Non-pigmented ciliary epithelial cell (primary cell): Measurements from ENCODE around the gene C2CD5.
A peak's percentile ranks its signal among the peaks of the same experiment; 100 is the strongest.
"Not testable (repeated sequence)": the region's sequence is repeated elsewhere in the genome, so short reads cannot be mapped to it uniquely, and the experiment has no call there.

Experiments
- DNase-seq: peaks from one replicate; pipeline ENCODE4 v3.0.0-alpha.2; 2010; ENCODE audit warnings: low read depth

The C2CD5 gene

DNA sequence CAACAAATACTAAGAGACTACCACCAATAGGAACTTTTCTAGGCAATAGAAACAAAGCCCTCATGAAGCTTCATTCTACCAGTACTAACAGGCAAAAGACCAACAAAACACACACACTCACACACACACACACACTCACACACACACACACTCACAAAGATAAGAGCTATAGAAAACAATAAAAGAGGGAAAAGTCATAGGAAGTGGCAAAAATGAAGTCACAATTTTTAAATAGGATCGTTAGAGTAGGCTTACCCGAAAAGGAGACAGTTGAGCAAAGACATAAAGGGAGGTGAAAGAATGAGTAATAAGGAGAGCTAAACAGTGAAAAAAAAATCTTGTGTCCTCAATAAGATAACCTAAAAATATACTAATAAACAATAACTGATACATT lies 66.5 kb downstream of the C2CD5 start:
- no peak for DNase-seq

DNA sequence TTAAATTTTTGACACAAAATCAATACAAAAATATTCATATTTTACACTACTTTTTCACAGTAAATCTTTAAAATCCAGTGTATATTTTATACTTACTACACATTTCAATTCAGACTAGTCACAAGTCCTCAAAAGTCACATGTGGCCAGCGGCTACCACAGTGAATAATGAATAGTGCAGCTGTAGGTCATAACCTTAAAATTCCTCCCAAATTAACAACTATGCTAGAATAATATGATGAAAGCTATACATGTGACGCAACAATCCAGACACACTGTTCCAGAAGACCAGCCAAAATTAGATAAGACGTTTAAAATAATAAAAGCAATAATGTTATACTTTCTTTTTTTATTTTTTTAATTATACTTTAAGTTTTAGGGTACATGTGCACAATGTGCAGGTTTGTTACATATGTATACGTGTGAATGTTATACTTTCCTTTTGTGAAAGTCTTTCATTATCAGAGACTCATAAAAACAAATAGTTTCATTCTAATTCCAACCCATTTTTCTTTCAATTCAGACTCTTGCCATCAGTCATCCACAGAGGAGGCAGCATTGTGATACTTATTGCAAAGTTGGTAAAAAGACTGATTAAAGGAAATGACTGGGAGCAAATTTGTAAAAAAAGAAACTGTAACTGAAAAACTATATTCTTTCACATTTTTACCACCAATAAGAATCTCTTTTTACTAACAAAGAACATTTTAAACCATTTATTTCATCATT lies 67.0 kb downstream of the C2CD5 start:
- peak; percentile 75 for DNase-seq

DNA sequence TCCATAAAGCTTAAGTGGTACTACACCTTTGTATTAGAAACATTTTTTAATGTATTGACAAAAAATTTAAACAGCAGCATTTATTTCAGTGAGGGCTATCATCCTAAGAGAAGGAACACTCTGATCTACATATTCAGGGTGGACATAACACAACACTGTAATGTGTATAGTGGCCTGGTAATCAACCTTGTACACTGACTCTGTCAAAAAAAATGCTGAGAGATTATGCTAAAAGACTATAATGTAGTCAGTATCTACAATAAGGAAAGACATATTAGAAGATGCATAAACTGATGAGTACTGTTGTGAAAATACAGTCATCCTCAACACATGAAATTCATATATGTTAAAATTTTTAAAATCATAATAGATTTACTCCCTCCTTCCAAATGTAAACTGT lies 68.2 kb downstream of the C2CD5 start:
- DNase-seq, result no peak

DNA sequence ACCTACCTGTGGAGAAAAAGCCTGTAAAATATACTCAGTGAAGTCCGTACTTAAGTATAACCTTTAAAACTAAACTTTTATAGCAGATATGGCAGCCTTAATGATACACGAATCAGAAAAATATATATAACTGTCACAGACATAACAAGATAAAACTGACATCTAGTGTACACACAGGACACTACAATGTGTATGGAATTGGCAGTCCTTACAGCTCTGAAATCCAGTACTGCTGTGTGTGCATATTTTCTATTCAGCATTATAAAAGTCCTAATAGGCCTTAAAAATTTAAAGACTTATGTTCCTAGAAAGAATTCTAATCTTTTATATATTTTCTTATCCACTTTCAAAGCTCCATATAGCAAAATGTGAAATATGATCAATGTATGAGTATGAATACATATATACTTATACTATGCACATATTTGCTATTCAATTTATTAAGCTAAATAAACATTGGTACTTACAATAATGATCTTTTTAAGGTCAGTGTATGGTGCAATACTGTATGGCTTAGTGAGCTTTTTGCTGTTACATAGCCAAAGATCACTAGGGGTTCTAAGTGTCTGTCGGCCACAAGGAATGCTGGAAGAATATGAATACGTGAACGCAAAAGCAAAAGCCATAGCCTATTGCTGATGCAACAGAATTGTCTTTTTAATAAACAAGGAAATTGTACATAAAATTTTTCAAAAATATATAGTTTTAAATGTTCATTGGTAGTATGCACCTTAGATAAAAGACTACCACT lies 69.2 kb downstream of the C2CD5 start:
- no peak for DNase-seq

DNA sequence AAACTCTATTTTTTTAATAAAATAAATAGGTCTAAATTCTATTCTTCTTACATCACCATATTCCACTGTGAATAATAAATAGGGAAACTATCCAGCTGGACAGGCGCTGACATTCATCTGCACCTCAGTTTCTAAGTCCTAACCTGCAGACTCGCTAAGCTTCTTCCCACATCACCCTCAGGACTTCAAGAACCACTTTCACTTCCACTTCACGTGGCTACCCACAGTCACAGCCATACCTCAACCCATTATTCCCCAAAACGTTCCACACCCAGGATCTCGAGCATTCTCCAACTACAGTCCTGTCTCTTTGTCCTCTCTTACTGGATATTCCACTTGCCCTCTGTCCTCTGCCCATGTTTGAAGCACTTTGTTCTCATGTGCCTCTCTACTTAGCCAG lies 71.1 kb downstream of the C2CD5 start:
- DNase-seq, result no peak

DNA sequence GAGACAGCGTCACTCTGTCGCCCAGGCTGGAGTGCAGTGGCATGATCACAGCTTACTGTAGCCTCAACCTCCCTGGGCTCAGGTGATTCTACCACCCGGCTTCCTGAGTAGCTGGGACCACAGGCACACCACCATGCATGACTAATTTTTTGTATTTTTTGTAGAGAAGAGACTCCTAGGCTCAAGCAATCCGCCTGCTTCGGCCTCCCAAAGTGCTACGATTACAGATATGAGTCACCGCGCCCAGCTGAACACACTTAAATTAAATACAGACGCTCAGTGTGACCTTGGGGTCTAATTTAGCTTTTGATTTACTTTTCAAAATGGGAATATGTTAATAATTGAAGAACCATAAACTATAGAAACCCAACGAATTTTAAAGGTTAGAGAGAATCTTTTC lies 77.2 kb downstream of the C2CD5 start:
- no peak for DNase-seq

DNA sequence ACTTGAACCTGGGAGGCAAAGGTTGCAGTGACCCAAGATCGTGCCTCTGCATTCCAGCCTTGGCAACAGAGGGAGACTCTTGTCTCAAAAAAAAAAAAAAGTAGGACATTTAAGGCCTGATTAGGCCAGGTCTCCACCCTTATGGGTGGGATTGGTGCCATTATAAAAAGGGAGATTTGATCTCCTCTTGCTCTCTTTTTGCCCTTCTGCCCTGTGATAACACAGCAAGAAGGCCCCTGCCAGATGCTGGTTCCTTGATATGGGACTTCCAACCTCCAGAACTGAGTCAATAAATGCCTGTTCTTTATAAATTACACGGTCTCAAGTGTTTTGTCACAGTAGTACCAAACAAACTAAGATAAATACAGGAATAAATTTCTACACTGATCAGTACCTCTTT lies 81.0 kb downstream of the C2CD5 start:
- DNase-seq, result no peak

DNA sequence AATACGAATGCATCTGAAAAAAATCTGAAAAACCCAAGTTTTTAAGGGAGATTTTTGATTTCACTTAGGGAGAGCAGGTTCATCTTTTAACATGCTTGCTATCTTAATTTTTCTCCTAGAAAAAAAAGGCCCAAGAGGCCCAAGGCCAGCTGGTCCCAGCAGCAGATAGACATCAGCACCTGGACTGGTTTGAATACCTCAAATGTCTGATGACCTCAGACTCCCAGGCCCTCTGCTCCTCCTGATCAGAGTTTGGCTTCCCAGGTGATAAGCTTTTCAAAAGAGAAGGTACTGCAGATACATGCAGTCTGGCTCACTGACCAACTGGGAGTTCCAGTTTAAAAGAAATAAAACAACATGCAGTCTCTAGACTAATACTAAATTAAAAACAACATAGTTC lies 82.6 kb downstream of the C2CD5 start:
- DNase-seq, result no peak

DNA sequence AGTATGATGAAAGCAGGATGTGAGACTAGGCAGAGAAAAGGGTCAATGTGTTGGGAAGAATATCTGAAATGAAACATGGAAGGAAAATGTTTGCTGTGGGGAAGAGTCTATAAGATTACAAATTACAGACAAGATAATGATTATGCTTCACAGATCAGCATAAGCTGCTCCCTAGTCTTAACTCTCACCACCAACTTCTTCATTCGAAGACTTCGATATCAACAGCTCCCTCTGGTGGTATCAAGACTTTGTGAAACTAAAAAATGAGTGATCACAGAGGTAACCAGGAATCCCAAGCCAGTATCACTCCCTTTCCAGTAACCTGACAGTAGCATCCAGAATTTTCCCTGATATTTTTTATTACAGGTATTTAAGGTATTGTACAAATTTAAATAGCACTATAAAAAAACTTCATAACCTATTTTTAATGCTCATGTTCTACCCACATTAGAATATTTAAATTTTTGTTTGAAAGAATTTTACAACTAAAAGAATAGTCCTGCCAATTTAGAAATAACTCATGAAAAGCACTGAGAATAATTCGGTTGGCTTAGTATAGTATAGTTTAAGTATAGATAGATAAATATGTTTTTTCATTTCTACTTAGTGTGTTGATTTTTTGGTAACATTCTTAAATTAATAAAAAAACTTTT lies 84.4 kb downstream of the C2CD5 start:
- DNase-seq, result no peak

DNA sequence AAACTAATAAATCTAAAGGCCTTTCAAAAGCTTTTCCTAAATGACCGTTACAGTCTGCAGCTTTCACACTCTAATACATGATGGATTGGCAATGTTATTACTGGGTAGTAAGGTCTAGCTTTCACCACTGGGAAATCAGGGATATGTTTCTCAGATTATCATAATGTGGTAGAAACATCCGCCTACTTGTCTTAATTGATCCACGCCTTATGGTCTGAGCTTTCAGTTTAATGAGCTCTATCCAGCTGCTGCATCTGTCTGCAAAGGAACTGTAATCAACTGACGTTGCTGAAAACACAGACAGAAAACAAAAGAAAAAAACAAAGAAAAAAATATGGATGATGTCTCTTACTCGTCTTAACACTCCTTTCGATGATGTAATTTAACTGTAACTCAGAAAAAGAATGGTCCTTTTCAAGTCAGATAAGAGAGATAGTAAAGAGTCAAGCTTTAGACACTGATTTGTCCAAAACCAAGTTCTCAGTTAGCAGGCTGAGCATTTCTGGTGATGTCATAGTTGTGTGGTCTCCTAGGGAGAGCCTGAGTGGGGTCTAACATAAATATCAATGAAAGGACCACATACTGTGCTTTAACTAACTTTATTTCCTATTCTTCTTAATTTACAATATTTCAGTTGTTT lies 85.9 kb downstream of the C2CD5 start:
- DNase-seq, result no peak

DNA sequence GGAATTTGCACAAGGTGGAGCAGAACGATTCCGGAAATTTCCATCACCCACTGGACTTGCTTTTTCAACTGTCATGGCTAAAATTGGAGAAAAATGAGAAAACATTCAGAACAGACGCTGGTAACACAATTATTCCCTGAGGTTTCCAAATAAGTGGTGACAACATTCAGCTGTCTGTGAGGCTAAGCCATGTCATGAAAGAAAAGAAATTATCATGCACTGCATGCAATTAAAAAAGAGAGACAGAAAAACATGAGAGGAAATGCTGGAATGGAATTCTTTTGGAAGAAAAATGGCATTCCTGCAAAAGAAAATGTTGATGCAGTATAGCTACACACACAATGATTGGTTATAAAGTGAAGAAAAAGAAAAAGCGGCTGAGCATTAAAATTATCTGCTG lies 87.3 kb downstream of the C2CD5 start:
- no peak for DNase-seq

DNA sequence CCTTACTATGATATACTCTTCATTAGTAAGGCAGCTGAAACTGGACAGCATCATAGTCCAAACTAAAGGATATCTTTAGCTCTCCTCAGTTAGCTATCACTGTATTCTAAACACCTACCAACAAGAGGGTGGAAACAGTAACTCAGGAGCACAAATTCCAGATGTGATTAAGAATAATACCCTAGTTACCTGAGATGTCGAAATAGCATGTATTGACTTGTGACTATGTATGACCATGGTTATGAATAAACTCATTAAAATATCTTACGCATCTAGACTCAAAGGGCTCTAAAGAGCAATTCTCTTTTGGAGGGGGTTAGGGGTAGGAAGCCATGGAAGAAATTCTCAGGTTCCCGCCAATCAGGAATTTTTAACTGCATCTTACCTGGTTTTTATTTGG lies 90.8 kb downstream of the C2CD5 start:
- no peak for DNase-seq

DNA sequence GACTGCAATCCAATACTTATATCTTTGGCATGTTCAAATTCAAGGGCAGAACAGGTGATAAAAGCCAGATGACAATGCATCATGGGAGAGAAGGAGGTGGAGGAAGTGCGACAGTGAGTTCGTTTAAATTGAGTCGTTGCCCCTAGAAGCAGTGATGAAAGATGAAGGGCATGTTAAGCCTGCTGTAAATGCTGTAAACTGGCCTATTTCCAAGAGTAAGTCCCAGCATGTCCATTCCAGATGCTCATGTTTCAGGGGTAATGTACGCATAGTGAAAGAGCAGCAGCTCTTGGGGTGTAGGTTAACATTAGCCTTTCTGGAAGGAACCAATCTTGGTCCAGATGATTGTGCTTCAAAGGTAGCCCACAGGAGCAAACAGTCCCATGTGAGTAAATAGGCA lies 97.1 kb downstream of the C2CD5 start:
- peak; percentile 6 for DNase-seq

DNA sequence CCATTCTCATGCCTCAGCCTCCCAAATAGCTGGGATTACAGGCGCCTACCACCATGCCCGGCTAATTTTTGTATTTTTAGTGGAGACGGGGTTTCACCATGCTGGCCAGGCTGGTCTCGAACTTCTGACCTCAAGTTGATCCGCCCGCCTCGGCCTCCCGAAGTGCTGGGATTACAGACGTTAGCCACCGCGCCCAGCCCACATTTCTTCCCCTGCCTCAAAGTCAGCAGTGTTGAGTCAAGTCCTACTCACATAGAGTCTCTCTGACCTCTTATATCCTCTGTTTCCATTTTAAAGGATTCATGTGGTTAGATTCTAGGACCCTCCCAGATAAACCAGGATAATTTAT lies 100.1 kb downstream of the C2CD5 start:
- DNase-seq, result not testable (repeated sequence)

DNA sequence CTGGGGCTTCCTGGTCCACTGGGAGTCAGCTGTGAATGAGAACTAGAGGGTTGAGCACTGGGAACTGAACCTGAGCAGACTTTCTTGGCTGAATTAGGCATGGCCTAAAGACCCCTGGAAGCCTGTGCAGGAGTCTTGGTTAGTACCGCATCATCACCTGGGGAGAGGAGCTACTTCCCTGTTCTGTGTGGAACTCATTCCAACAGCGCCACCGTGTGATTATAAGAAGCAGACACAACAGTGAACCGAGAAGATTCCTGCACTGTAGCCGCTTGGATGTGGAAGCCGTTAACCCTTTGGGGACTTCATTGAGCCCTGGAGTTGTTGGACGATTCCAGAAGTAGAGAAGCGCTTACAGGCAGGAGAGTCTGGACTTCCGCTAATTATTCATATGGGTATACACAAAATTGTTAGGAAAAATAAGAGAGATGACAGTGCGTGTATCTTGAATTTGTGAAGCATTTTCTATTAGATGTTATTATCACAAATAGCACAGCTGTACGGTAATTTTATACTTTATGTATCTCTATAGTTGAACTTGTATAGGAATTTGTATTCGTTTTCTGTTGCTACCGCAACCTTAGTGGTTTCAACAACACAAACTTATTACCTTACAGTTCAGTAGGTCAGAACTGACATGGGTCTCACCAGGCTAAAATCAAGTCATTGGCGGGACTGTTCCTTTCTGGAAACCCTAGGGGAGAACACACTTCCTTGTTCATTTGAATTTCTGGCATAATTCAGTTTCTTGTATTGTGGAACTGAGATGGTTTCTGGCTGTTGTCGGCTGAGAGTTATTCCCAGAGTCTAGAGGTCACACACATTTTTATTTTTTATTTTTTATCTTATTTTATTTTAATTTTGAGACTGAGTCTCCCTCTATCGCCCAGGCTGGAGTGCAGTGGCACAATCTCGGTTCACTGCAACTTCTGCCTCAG lies 100.7 kb downstream of the C2CD5 start:
- DNase-seq, result peak; percentile 43

DNA sequence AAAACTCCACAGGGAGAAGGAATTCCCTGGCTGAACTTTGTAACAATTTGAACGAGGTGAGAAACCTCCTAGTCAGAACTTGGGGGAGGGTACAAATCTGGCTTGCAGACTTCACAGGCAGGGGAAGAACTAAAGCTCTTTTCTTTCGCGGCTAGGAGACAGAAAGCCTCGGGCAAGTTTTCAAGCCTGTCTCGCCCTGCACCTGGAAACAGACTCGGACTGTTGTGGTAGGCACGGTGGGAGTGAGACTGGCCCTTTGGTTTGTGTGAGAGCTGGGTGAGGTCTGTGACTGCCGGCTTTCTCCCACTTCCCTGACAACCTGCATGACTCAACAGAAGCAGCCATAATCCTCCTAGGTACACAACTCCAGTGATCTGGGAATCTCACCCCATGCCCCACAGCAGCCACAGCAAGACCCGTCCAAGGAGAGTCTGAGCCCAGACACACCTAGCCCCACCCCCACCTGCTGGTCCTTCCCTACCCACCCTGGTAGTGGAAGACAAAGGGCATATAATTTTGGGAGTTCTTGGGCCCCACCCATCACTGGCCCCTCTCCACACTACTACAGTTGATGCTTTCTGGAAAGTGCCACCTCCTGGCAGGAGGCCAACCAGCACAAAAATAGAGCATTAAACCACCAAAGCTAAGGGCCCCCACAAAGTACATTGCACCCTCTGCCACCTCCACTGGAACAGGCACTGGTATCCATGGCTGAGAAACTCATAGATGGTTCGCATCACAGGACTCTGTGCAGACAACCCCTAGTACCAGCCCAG lies 107.1 kb downstream of the C2CD5 start:
- DNase-seq, result no peak

DNA sequence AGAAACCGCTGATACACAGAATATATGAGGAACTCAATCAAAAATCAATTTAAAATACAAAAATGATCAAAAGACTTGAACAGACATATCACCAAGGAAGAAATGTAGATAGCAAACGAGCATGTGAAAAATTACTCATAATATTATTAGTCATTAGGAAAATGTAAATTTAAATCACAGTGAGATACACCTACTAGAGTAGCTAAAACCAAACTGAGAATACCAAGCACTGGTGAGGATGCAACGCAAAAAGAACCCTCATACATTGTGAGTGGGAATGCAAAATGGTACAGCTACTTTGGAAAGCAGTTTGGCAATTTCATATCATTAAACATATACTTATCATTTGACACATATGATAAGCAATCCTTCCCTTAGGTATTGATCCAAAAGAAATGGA lies 108.8 kb downstream of the C2CD5 start:
- DNase-seq, result no peak

DNA sequence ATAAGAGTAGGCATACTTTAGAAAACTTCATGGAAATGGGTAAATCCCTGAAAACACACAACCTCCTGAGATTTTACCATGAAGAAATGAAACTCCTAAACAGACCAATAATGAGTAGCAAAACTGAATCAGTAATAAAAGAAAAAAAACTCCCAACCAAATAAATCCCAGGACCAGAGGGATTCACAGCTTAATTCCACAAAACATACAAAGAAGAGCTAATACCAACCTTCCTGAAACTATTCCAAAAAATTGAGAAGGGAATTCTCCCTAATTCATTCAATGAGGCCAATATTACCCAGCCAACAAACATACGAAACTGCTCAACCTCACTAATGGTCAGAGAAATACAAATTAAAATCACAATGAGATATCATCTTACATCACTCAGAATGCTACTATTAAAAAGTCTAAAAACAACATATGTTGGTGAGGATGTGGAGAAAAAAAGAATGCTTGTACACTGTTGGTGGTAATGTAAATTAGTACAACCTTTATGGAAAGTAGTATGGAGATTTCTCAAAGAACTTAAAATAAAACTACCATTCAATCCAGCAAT lies 112.6 kb downstream of the C2CD5 start:
- no peak for DNase-seq

DNA sequence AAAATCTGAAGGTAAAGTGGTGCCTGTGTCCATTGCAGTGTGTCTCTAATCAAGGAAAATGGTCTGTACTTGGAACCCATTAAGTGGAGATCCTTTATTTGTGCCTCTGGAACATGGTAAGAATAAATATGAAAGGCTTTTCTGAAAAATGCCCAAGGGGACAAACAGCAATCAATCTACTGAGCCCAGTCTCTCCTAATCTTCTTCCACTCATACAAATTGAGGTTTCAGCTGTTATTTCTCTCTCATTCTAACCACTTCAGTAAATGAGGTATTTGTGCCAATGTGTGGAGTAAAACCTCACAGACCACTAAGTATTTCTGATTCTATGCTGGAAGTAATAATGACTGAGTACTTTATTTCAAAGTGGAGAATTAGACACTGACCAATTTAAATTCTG lies 127.5 kb downstream of the C2CD5 start:
- no peak for DNase-seq
